Stomach (tissue), 4 donors: Measurements from ENCODE around the gene ARHGAP26.

Experiments used
- CTCF ChIP-seq, 7 experiments: fragments of 450-650 bp in 4 of 7; fragments of 200-600 bp in 3 of 7; sonication (generic) in 3 of 7; IDR thresholded peaks; one replicate each; pipeline ENCODE4 v1.5.1; 2016 to 2019; ENCODE audit warnings: antibody characterized with exemption in 7 of 7, control low read depth in 2 of 7, mild to moderate bottlenecking in 1 of 7
- EP300 ChIP-seq: sonication (generic); formaldehyde crosslinking; IDR thresholded peaks from one replicate; pipeline ENCODE4 v1.6.1; 2017; ENCODE audit warnings: antibody characterized with exemption
- POLR2A ChIP-seq, 4 donors: fragments of 450-650 bp; IDR thresholded peaks; one replicate each; pipeline ENCODE4 v1.6.1; 2016; ENCODE audit warnings: antibody characterized with exemption in 4 of 4, control low read depth in 2 of 4, mild to moderate bottlenecking in 1 of 4, moderate library complexity in 1 of 4
- POLR2AphosphoS5 ChIP-seq, 3 donors: sonication (generic); formaldehyde crosslinking; IDR thresholded peaks; one replicate each; pipeline ENCODE4 v1.6.1; 2016; ENCODE audit warnings: antibody characterized with exemption in 3 of 3

- TF ChIP-seq CTCF (IDR thresholded peaks at IDR 0.05) (no peak), POLR2A (IDR thresholded peaks at IDR 0.05) (no peak), POLR2AphosphoS5 (IDR thresholded peaks at IDR 0.05) (peak in 1 of 3 donors; percentile 13), EP300 (no peak)
Measured at GRCh38 chr5:143023411-143024096, 253.4 kb downstream of the ARHGAP26 start.
